HS-27A (cell line): ENCODE results near the gene KRTAP11-1.

ENCODE experiments used
- DNase-seq: peaks from one replicate; pipeline ENCODE4 v3.0.0-alpha.2; 2012; ENCODE audit warnings: low read depth, missing footprints

The KRTAP11-1 gene, protein sequence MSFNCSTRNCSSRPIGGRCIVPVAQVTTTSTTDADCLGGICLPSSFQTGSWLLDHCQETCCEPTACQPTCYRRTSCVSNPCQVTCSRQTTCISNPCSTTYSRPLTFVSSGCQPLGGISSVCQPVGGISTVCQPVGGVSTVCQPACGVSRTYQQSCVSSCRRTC

DNA sequence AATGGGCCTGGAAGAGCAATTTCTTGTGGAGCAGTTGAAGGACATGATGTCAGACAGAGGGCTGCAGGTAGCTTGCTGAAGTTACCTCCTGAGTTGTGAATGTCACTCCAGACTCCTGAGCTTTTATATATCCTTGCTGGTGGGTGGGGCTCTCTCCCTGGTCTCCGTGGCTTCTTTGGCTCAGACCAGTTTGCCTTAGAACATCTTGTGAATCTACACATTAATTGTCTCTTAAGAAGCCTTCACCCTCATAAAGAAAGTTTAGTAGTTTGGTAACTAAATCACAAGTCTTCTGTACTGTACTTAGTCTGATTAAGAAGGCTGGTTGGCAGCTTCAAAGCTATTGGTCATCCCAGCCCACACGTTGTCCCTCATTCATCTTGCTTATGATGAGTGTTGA, at the start of gene KRTAP11-1:
KRTAP11-1 (minus strand) TSS at position 101 of the 400 bp plus-strand sequence; CDS start at position 45, 56 bp downstream.
- no peak for DNase-seq

DNA sequence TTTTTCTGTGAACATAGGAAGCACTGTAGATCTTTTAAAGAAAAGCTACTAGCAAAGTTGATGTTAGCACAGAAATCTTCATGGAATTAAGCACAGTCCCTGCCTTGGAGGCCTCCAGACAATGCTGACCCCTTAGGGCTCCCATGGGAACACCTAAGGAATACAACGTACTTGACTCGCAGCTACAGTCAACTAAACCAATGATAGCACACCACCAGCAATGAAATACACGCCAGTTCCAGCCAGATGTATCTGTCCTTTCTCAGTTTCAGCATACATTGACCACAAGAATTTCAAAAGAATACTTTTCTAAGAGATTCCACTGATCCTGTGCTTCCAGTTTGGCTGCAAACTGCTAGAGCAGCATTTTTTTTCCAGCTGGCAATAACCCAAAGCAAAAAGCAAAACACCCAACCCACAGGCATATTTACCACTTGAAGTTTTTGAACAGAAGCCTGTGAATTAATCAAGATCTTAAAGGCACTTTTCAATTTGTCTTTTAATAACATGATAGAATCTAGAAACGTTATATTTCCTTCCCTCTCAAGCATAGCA, 42.8 kb upstream of the KRTAP11-1 start:
- DNase-seq = no peak

DNA sequence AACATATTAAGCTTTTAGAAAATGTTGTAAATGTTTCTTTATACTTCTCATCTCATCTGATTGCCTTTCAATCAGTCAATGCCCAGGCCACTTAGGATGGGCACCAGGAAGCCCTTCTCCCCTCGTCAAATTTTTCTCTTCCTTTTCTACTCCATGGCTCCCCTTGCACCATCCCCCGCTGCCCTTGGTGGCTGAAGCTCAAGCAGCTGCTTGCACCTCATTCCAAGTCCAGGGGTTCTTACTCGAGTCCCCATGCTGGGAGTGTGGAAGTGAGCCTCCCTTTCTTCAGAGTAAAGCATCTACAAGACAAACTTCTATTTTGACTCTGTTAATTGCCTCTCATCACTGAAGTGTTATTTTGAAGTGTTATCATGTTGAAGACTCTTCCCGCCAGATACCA, 39.7 kb upstream of the KRTAP11-1 start:
- DNase-seq = no peak

DNA sequence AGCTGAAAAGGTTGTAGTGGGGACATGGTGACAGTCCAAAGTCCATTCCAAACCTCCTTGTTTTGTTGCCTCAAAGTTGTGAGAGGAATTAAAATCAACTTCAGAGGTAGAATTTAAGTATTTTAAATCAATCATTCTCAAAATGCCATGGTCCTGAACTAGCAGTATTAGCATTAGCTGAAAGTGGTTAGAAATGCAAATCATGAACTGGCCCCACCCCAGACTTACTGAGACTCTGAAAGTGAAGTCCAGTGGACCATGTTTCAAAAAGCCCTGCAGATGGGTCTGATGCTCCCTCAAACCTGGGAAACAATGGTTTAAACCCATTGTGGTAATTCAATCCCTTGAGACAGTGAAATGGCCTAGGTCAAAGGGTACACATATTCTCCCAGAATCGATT, 36.2 kb upstream of the KRTAP11-1 start:
- DNase-seq = no peak

DNA sequence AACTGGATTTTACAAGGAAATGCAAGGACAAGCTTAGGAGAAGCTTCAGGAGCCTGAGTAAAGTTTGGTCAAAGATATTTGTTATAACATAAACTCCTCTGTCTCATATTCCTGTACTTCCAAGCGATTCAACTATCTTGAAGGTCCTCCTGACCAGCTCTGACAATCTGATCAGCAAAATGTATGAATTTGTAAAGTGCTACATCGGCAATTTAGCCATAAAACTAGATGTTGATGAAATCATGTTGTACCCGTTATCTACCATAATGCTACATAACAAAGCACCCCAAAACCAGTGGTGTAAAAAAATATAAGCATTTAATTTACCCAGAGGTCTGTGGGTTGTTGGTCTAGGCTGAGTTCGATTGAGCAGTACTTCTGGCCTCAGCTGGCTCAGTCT, 19.5 kb upstream of the KRTAP11-1 start:
- no peak for DNase-seq

DNA sequence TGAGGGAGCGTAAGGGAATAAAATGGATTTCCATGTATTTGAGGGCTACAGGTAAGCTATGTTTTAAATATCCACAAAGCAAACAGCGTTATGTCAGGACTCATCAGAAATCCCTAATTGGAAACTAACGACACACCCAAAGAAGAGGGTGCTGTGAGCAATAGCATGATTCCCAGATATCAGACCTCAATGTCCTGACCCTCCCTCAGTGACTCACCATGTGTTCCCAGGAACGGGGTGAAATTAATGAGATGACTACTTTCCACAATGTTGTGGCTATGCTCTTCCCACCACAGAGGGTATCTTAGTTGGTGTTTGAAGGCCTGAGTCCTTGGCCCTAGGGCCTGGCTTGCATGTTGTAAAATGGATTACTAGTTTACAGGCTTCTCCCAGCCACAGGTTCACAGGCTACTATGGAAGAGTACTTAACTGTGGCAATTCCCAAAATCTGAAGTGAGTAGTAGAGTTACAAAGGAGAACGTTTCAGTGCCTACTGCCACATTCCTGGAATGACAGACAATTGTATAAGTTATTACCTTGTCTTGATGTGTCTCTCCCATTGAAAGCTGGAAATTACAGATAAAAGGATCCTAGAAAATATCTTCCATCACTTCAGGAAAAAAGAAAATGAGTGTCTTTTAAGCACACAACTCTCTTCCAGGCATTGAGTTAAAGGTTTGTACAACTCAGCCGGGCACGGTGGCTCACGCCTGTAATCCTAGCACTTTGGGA, 1.7 kb upstream of the KRTAP11-1 start:
- no peak for DNase-seq

DNA sequence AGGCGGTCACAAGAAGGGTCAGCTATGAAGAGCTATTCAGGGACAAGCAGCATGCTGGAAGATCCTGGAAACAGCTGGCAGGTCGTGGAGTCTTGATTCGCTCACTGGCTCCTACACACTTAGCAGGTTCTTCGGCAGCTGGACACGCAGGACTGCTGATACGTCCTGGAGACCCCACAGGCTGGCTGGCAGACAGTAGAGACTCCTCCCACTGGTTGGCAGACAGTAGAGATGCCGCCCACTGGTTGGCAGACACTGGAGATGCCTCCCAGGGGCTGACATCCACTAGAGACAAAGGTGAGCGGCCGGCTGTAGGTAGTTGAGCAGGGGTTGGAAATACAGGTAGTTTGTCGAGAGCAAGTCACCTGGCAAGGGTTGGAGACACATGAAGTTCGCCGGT, 466 bp downstream of the KRTAP11-1 start:
- no peak for DNase-seq

DNA sequence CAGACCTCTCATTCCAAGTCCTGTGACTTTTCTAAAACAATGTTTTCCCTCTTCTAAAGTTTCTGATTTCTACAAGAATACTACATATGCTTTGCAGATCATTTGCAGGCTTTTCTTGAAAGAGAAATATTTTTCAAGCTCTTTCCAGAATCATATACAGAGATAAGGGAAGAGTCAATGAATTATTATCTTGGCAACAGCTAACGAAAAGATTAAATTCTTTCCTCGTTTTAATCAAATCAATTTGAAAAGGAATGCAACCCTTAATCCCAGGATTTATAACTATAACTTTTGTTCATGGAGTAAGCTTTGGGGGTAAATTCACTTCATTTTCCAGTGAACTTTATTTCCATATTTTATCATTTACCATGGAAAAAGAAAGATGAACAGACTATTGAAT, 6.9 kb downstream of the KRTAP11-1 start:
- no peak for DNase-seq

DNA sequence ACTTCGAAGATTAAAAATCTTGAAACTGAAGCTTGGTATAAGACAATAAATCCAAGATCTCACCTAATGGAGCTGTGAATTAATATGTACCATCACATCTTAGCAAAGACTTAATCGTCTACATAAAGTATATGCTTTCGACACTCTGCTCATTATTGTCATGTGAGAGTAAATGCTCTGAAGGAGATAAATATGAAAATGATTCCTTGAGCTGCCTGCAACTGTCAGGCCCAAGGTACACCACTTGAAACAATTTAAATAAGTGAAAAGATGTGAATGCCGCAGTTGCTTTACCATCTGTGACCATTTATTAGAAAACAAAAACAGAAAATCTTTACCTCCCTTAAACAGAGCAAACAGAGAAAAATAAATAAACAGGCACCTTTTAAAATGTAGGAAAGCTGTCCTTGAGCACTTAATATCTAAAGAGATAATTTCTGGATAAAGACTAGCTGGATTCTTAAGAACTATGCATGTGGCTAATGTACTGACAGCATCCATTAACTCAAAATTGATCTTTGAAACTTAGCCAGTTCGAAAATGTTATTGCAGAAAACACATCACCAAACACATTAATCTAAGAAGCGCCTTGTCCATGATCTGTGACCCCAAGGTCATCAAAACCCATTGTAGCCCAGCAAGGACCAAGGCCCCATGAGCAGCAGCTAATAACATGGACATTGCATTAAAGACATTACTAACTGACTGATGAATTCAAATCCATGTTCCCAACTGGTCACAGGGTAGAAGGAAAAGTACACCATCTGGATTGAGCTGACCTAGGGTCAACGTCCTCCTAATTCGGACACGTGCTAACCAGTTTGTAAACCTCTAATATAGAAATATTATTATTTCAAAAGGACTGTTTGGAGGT, 33.5 kb downstream of the KRTAP11-1 start:
- DNase-seq = no peak

DNA sequence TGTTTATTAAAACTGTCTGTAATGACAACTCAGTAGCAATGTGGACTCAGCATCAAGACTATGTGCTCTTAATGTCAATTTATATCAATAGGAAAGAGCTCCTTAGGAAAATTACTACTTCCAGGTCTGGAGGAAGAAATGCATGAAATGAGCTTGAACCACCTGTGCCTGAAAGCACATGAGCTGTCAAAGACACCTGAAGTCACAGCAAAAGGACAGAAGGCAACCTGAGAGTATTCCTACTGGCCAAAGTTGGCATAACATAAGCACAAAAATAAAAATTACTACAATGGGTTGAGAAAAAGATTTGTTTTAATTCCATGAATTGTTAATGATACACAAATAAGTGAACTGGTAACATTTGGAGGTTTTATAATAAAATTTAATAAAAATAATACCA, 38.4 kb downstream of the KRTAP11-1 start:
- no peak for DNase-seq

DNA sequence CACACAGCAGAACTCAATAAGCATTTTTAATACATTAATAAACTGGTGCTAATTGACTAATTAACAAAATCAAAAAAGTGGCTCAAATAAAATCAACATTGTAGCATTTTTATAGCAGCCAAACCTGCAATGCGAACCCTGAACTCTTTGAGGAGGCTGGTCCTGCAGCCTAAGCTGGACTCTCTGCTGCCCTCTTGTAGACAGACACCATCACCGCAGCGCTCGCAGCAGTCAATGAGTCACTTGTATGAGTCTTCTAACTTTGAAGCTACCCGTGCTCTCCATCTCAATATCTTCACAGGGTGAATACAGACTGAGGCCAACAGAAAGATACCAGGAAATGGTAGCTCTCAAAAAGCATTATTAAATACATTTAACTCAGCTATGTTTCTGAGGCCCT, 42.1 kb downstream of the KRTAP11-1 start:
- DNase-seq = no peak

DNA sequence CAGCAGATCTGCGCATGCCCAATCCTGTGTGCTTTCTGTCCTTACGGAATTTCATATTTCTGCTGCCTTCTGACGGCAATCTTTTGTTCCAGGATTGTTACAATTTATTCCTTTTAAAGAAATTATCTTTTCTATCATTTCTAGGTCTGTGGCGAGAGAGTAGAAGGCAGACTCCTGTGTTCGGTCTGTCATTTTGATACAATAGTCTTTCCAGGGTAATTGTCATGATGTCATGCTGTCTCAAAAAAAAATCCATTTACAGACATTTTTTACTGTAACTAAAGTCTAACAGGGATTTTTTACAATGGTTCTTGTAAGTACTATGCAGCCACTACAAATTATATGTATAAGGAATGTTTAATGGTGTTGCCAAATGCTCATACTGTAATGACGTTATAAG, 42.8 kb downstream of the KRTAP11-1 start:
- no peak for DNase-seq

DNA sequence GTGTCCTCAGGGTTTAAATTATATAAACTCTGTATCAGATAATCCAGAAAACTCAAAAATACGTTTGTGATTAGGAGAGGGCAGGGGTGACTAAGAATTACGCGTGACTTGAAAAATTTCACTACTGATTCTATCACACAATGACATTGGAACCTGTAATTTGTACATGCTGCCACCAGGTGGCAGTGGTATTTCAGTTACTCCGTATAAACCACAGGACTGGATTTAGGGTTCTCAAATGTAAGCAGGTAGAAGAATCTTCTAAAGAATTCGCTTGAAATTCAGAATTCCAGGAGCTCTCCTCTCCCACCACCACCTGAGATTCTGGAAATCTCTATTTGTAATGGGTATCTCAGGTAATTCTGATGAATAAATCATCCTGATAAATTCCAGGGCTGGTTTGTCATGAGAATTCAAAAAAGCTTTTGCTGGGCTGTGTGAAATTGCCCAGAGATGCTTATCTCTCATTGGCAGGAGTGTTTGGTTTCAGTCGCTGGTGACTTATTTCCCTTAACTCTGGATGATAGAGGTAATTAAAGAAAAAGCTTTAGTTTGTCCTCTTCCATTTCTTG, 50.1 kb downstream of the KRTAP11-1 start:
- no peak for DNase-seq
